Body of pancreas (tissue), 4 donors: ENCODE measurements around the gene SEMA3D.

Experiments
- CTCF ChIP-seq, 7 experiments: fragments of 450-650 bp in 4 of 7; fragments of 200-600 bp in 3 of 7; sonication (generic) in 3 of 7; IDR thresholded peaks; one replicate each; pipeline ENCODE4 v1.5.1; 2016 to 2019; ENCODE audit warnings: antibody characterized with exemption in 7 of 7
- POLR2A ChIP-seq, 3 donors: fragments of 450-650 bp; IDR thresholded peaks; one replicate each; pipeline ENCODE4 v1.6.1; 2016; ENCODE audit warnings: antibody characterized with exemption in 3 of 3, mild to moderate bottlenecking in 2 of 3

DNA sequence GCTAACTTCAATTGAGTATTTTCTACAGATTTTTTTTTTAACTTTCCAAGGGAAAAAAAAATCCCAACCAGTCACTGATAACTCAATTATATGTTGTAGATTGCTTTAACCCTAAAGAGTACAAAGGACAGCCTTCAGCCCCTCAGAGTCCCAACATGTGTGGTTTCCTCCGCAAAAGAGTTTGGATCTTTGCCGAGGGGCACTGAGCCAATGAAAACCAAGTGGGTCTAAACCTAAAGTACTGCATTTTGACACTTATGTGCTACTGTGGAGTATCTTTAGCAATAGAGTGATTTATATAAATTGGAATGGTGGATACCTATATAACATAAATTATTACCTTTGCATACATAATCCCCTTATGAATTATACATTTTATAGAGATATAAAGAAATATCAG is 91.5 kb downstream of the SEMA3D start:
- TF ChIP-seq POLR2A (IDR thresholded peaks at IDR 0.05) (no peak), CTCF (IDR thresholded peaks at IDR 0.05) (no peak)
